G401 (cell line): Measurements from ENCODE around the gene MT1M. TPM values are rescaled to one million over a fixed set of nuclear protein-coding genes. Genes with fewer than 3 reads are reported as not detected.
"Not testable (repeated sequence)": the region's sequence is repeated elsewhere in the genome, so short reads cannot be mapped to it uniquely, and the experiment has no call there.

Experiments
- DNase-seq: peaks from one replicate; pipeline ENCODE4 v3.0.0-alpha.2; 2015; ENCODE audit warnings: low spot score
- in situ Hi-C: cut with HindIII; loops from 2 replicates; pipeline ENCODE4 v1.10.0; 2016; ENCODE audit warnings: low sequenced_read_pairs, mixed read lengths
- total RNA-seq: library from RNA; depleted of rRNA; stranded (reverse); fragments of >200 nt; shearing (Covaris generic); gene quantifications from 2 replicates; pipeline ENCODE4 v1.2.3, GENCODE V29; 2014

The MT1M gene
- total RNA-seq, 1 experiment from 2014 or later = not detected

GRCh38 chr16:56669005-56669839, 36.8 kb downstream of the MT1M start, which contains the start of gene MT1H:
Gene MT1H (plus strand): TSS chr16:56669814. CDS start chr16:56669885, 71 bp downstream.
- no peak for DNase-seq
- in situ Hi-C loops = no loop called here

- no peak for DNase-seq
- in situ Hi-C loops = no loop called here
Measured at GRCh38 chr16:56669840-56670619, 37.6 kb downstream of the MT1M start.

GRCh38 chr16:56670620-56670934, 38.1 kb downstream of the MT1M start:
- DNase-seq = no peak
- in situ Hi-C loops = no loop called here

GRCh38 chr16:56671691-56672090, 39.2 kb downstream of the MT1M start:
- DNase-seq, in situ Hi-C loops: not testable (repeated sequence)

DNA sequence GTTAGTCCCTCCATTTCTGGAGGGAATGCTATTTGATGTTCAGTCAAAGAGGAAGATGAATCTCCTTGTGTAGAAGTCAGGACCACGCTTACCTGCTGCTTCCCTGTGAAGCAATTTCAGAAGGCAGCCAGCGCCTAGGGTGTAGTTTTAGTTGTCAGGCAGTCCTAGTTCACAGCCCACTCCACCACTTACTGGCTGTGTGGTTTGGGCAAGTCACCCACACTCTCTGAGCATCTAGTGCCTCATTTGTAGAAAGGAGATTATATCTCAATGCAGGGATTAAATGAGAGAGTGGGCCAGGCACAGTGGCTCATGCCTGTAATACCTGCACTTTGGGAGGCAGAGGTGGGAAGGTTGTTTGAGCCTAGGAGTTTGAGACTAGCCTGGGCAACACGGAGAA, 39.7 kb downstream of the MT1M start:
- in situ Hi-C loops, DNase-seq: not testable (repeated sequence)

GRCh38 chr16:56672761-56673536, 40.5 kb downstream of the MT1M start:
- in situ Hi-C loops = no loop called here
- no peak for DNase-seq

- DNase-seq = peak; percentile 65
- in situ Hi-C loops = no loop called here
Measured at GRCh38 chr16:56673921-56674320, 41.5 kb downstream of the MT1M start.

GRCh38 chr16:56674570-56674969, 42.1 kb downstream of the MT1M start:
- DNase-seq, in situ Hi-C loops: not testable (repeated sequence)

GRCh38 chr16:56675685-56676210, 43.3 kb downstream of the MT1M start:
- DNase-seq = no peak
- in situ Hi-C loops = no loop called here

- DNase-seq = no peak
- in situ Hi-C loops = no loop called here
Measured at GRCh38 chr16:56677474-56677873, 45.0 kb downstream of the MT1M start.

GRCh38 chr16:56679078-56679730, 46.7 kb downstream of the MT1M start:
- no peak for DNase-seq
- in situ Hi-C loops = no loop called here

GRCh38 chr16:56679818-56680217, 47.4 kb downstream of the MT1M start:
- DNase-seq = no peak

GRCh38 chr16:56681939-56682702, 49.7 kb downstream of the MT1M start, which contains the start of gene MT1X:
Gene MT1X (plus strand): TSS chr16:56682470. CDS start chr16:56682541, 71 bp downstream.
- in situ Hi-C loops = no loop called here

More at GRCh38 chr16:56679818-56680217, 47.4 kb downstream of the MT1M start:
- in situ Hi-C loops = no loop called here

GRCh38 chr16:56682703-56683397, 50.4 kb downstream of the MT1M start:
- DNase-seq = peak; percentile 69
- in situ Hi-C loops = no loop called here

More at GRCh38 chr16:56681939-56682702, 49.7 kb downstream of the MT1M start, which contains the start of gene MT1X:
- peak; percentile 96 for DNase-seq
